Tibial nerve (tissue), 4 donors: ENCODE measurements around the gene KIF3C. TPM values are rescaled to one million over a fixed set of nuclear protein-coding genes. Genes with fewer than 3 reads are reported as not detected.

ENCODE experiments used
- DNase-seq, 2 donors: peaks; one replicate each; pipeline ENCODE4 v3.0.0-alpha.2; 2019; ENCODE audit warnings: low spot score in 2 of 2
- H3K27ac ChIP-seq, 4 donors: fragments of 200-600 bp; sonication (generic) in 3 of 4; one replicate each; pipeline ENCODE4 v1.5.1; 2017 to 2019; ENCODE audit warnings: mild to moderate bottlenecking in 1 of 4
- H3K27me3 ChIP-seq, 2 donors: fragments of 200-600 bp; sonication (generic) in 1 of 2; one replicate each; pipeline versions ENCODE4 v1.5.1 to v1.6.0; 2017 to 2019
- H3K36me3 ChIP-seq, 3 donors: fragments of 200-600 bp; sonication (generic); one replicate each; pipeline ENCODE4 v1.5.1; 2018 to 2019
- H3K4me1 ChIP-seq, 4 donors: fragments of 200-600 bp; sonication (generic) in 3 of 4; one replicate each; pipeline ENCODE4 v1.5.1; 2017 to 2019
- H3K4me3 ChIP-seq, 4 donors: fragments of 200-600 bp; sonication (generic) in 3 of 4; one replicate each; pipeline ENCODE4 v1.5.1; 2017 to 2019; ENCODE audit warnings: mild to moderate bottlenecking in 1 of 4, moderate library complexity in 1 of 4
- H3K9me3 ChIP-seq, 4 donors: fragments of 200-600 bp; sonication (generic) in 3 of 4; one replicate each; pipeline ENCODE4 v1.5.1; 2017 to 2019
- CTCF ChIP-seq, 5 experiments: fragments of 200-600 bp in 3 of 5; fragments of 450-650 bp in 2 of 5; sonication (generic) in 3 of 5; IDR thresholded peaks; one replicate each; pipeline ENCODE4 v1.5.1; 2016 to 2019; ENCODE audit warnings: antibody characterized with exemption in 5 of 5, mild to moderate bottlenecking in 3 of 5, moderate library complexity in 2 of 5
- EP300 ChIP-seq, 2 donors: sonication (generic); formaldehyde crosslinking; IDR thresholded peaks; one replicate each; pipeline ENCODE4 v1.6.1; 2017; ENCODE audit warnings: antibody characterized with exemption in 2 of 2, mild to moderate bottlenecking in 1 of 2
- POLR2A ChIP-seq, 2 donors: fragments of 450-650 bp; IDR thresholded peaks; one replicate each; pipeline ENCODE4 v1.6.1; 2017; ENCODE audit warnings: antibody characterized with exemption in 2 of 2, mild to moderate bottlenecking in 2 of 2, moderate library complexity in 2 of 2
- WGBS, 2 donors: methylation state at CpG; one replicate each; pipeline ENCODE4 v1.1.5; 2018; 5-methylcytosine and 5-hydroxymethylcytosine counted together
- total RNA-seq, 4 donors: library from RNA; depleted of rRNA; stranded (reverse); fragments of >200 nt; gene quantifications; one replicate each; pipeline ENCODE4 v1.1.0, GENCODE V29; 2016

KIF3C gene
- total RNA-seq, 4 donors from 2014 or later, result 20.2 to 31.9 (median 22.8) TPM

DNA sequence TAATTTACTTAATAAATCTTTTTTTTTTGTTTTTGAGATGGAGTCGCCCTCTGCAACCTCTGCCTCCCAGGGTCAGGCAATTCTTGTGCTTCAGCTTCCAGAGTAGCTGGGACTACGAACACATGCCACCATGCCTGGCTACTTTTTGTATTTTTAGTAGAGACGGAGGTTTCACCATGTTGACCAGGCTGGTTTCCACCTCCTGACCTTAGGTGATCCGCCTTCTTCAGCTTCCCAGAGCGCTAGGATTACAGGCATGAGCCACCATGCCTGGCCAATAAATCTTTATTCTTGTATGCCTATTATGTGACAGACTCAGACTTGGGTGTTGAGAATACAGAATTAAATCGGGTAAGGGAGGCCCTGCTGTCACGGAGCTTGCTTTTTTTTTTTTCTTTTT is 87.3 kb downstream of the KIF3C start:
- no peaks in the 10 kb centered on the region for H3K36me3 ChIP-seq
- TF ChIP-seq CTCF (IDR thresholded peaks at IDR 0.05), result no peak
- no peak for TF ChIP-seq POLR2A (IDR thresholded peaks at IDR 0.05)
- no peak for TF ChIP-seq EP300 (IDR thresholded peaks at IDR 0.05)
- 73 to 82% methylated on average over 7 of the region's 7 CpGs for WGBS, 2 donors
- H3K4me1 ChIP-seq, result no peaks in the 10 kb centered on the region
- H3K9me3 ChIP-seq, result no peaks in the 10 kb centered on the region
- no peaks in the 10 kb centered on the region for H3K27me3 ChIP-seq
- no peak overlapping the region for H3K27ac ChIP-seq
- DNase-seq, result no peak
- H3K4me3 ChIP-seq, result no peak overlapping the region

DNA sequence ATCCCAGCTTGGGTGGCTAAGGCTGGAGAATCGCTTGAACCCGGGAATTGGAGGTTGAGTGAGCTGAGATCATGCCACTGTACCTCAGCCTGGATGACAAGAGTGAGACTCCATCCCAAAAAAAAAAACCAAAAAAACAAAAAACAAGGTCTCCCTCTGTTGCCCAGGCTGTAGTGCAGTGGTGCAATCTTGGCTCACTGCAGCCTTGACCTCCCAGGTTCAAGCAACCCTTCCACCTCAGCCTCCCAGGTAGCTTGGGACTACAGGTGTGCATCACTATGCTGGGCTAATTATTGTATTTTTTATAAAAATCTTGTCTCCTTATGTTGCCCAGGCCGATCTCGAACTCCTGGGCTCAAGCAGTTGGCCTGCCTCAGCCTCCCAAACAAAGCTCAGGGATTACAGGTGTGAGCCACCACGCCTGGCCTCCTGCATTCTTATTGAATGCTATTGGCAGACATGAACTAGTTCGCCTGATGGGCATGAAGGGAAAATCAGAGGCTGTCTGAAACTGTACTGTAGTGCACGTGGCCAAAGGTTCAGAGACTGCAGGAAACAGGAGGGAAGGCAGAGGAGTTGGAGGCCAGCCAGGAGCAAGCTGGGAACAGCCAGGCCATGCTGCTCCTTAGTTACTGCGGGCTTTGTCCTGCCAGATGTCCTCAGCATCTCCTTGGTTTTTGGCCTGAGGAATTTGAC is 88.0 kb downstream of the KIF3C start:
- Histone ChIP-seq H3K27ac (no peak overlapping the region), H3K4me3 (no peak overlapping the region), H3K4me1 (no peaks in the 10 kb centered on the region), H3K36me3 (no peaks in the 10 kb centered on the region), H3K9me3 (no peaks in the 10 kb centered on the region), H3K27me3 (no peaks in the 10 kb centered on the region)
- no peak for TF ChIP-seq EP300 (IDR thresholded peaks at IDR 0.05)
- TF ChIP-seq POLR2A (IDR thresholded peaks at IDR 0.05), result no peak
- no peak for TF ChIP-seq CTCF (IDR thresholded peaks at IDR 0.05)
- 68 to 74% methylated on average over 8 of the region's 8 CpGs for WGBS, 2 donors
- no peak for DNase-seq

GRCh38 chr2:25891672-25892071 is 90.6 kb downstream of the KIF3C start:
- no peak for TF ChIP-seq POLR2A (IDR thresholded peaks at IDR 0.05)
- TF ChIP-seq CTCF (IDR thresholded peaks at IDR 0.05), result no peak
- TF ChIP-seq EP300 (IDR thresholded peaks at IDR 0.05), result no peak
- 86 to 89% methylated on average over 5 of the region's 5 CpGs for WGBS, 2 donors
- no peak overlapping the region for H3K4me3 ChIP-seq
- H3K4me1 ChIP-seq, result no peaks in the 10 kb centered on the region
- H3K27me3 ChIP-seq, result no peaks in the 10 kb centered on the region
- no peak for DNase-seq
- no peak overlapping the region for H3K27ac ChIP-seq
- no peaks in the 10 kb centered on the region for H3K9me3 ChIP-seq
- no peaks in the 10 kb centered on the region for H3K36me3 ChIP-seq

DNA sequence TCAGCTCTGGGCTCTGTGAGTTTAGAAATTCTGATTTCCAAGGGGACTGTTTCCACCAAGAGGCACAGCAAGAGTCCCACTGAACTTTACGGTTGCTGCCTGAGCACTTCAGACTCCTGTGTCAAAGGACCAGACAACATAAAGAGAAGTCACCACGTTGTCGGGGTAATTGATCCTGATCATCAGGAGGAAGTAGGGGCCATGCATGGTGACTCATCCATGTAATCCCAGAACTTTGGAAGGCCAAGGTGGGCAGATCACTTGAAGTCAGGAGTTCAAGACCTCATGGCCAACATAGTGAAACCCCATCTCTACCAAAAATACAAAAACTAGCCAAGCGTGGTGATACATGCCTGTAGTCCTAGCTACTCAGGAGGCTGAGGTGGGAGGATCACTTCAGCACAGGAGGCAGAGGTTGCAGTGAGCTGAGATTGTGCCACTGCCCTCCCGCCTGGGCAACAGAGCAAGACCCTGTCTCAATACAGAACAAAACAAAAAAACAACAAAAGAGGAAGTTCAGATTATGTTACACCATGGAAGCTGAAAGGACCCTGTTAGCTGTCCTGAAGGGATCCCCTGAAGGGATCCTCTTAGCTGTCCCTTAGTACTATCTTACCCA is 94.6 kb downstream of the KIF3C start:
- H3K27ac ChIP-seq, result no peak overlapping the region
- WGBS, 2 donors, result 84 to 85% methylated on average over 5 of the region's 5 CpGs
- TF ChIP-seq POLR2A (IDR thresholded peaks at IDR 0.05) (no peak), CTCF (IDR thresholded peaks at IDR 0.05) (no peak), EP300 (IDR thresholded peaks at IDR 0.05) (no peak)

DNA sequence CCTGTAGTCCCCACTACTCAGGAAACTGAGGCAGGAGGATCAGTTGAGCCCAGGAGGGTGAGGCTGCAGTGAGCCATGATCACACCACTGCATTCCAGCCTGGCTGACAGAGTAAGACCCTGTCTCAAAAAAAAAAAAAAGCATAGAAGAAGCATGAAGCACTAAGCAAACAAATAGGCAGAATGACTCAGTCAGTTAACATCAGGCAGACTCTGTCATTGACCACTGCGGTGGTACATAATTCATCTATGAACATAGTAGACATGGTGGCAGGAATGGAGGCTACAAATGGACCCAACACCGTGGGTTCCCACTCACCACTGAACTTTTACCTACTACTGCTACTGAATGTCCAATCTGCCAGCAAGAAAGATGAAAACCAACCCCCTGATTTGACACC is 96.4 kb downstream of the KIF3C start:
- H3K9me3 ChIP-seq, result no peaks in the 10 kb centered on the region
- H3K27me3 ChIP-seq, result no peaks in the 10 kb centered on the region
- TF ChIP-seq POLR2A (IDR thresholded peaks at IDR 0.05) (no peak), CTCF (IDR thresholded peaks at IDR 0.05) (no peak), EP300 (IDR thresholded peaks at IDR 0.05) (no peak)
- H3K27ac ChIP-seq, result no peak overlapping the region
- no peaks in the 10 kb centered on the region for H3K36me3 ChIP-seq
- DNase-seq, result no peak
- 90 to 91% methylated on average over 2 of the region's 2 CpGs for WGBS, 2 donors
- no peak overlapping the region for H3K4me3 ChIP-seq
- H3K4me1 ChIP-seq, result no peaks in the 10 kb centered on the region

More for the DNA sequence above, 94.6 kb downstream of the KIF3C start:
- Histone ChIP-seq H3K4me1 (no peaks in the 10 kb centered on the region), H3K9me3 (no peaks in the 10 kb centered on the region), H3K4me3 (no peak overlapping the region), H3K27me3 (no peaks in the 10 kb centered on the region), H3K36me3 (no peaks in the 10 kb centered on the region)
- DNase-seq, result no peak
